Thymus (tissue), 11 donors: ENCODE results near the gene TPCN2. TPM values are rescaled to one million over a fixed set of nuclear protein-coding genes. Genes with fewer than 3 reads are reported as not detected.

Experiments
- DNase-seq, 9 donors: peaks; one replicate each; pipeline ENCODE4 v3.0.0-alpha.2; 2013; ENCODE audit warnings: low spot score in 9 of 9, low read depth in 6 of 9, missing footprints in 1 of 9
- H3K27ac ChIP-seq, 2 donors: one replicate each; pipeline ENCODE4 v1.5.1; 2013; ENCODE audit warnings: control low read depth in 1 of 2, low read depth in 1 of 2, low read length in 1 of 2, mild to moderate bottlenecking in 1 of 2, moderate library complexity in 1 of 2
- H3K27me3 ChIP-seq, 2 donors: one replicate each; pipeline ENCODE4 v1.5.1; 2013; ENCODE audit warnings: low read length in 1 of 2; ENCODE audit not compliant: control insufficient read depth in 2 of 2, insufficient read depth in 1 of 2
- H3K36me3 ChIP-seq, 2 donors: one replicate each; pipeline ENCODE4 v1.5.1; 2013; ENCODE audit warnings: low read length in 1 of 2, mild to moderate bottlenecking in 1 of 2, moderate library complexity in 1 of 2; ENCODE audit not compliant: control insufficient read depth in 2 of 2, insufficient read depth in 2 of 2
- H3K4me1 ChIP-seq, 2 donors: one replicate each; pipeline ENCODE4 v1.5.1; 2013; ENCODE audit warnings: low read length in 2 of 2; ENCODE audit not compliant: control insufficient read depth in 2 of 2, insufficient read depth in 2 of 2
- H3K4me3 ChIP-seq, 2 donors: one replicate each; pipeline ENCODE4 v1.5.1; 2013; ENCODE audit warnings: low read length in 2 of 2, control low read depth in 1 of 2, mild to moderate bottlenecking in 1 of 2
- H3K9me3 ChIP-seq, 2 donors: one replicate each; pipeline ENCODE4 v1.5.1; 2013; ENCODE audit warnings: low read length in 1 of 2, mild to moderate bottlenecking in 1 of 2; ENCODE audit not compliant: control insufficient read depth in 2 of 2, insufficient read depth in 1 of 2
- whole genome bisulfite sequencing: extraction: QIAGEN DNeasy Blood & Tissue Kit; methylation state at CpG from one replicate; pipeline ENCODE4 v1.1.7; 2013; 5-methylcytosine and 5-hydroxymethylcytosine counted together
- polyA plus RNA-seq: library from polyadenylated mRNA; stranded (reverse); fragments of 200-250 nt; gene quantifications from one replicate; pipeline ENCODE4 v1.2.3, GENCODE V29; 2013
- total RNA-seq: library from RNA; stranded (reverse); fragments of 120-200 nt; gene quantifications from one replicate; pipeline ENCODE4 v1.2.4, GENCODE V29; 2013
- donor health status: healthy.

The TPCN2 gene
- total and polyA plus RNA-seq, 2 donors, result 5.3 to 9.8 TPM

- Histone ChIP-seq H3K27me3 (no peaks in the 10 kb centered on the region), H3K4me3 (no peak overlapping the region), H3K36me3 (no peaks in the 10 kb centered on the region), H3K9me3 (peaks cover 0 to 3% of the 10 kb centered on the region in 2 donors), H3K4me1 (peaks cover 0 to 20% of the 10 kb centered on the region in 2 donors), H3K27ac (peak overlapping the region in 1 of 2 donors; percentile 53)
- WGBS, result 84% methylated on average over 27 of the region's 27 CpGs
- DNase-seq, result peak in 1 of 9 donors; percentile 13
Observed at GRCh38 chr11:69123593-69124545, 75.1 kb downstream of the TPCN2 start.

GRCh38 chr11:69125861-69126260, 77.1 kb downstream of the TPCN2 start:
- Histone ChIP-seq H3K27ac (no peak overlapping the region), H3K27me3 (no peaks in the 10 kb centered on the region), H3K36me3 (no peaks in the 10 kb centered on the region), H3K4me1 (peaks cover 0 to 20% of the 10 kb centered on the region in 2 donors), H3K4me3 (no peak overlapping the region), H3K9me3 (peaks cover 0 to 3% of the 10 kb centered on the region in 2 donors)
- DNase-seq, result no peak
- WGBS, result 95% methylated on average over 3 of the region's 3 CpGs

GRCh38 chr11:69126286-69126685, 77.6 kb downstream of the TPCN2 start:
- H3K4me1 ChIP-seq, result peaks cover 0 to 20% of the 10 kb centered on the region in 2 donors
- no peak overlapping the region for H3K27ac ChIP-seq
- no peak overlapping the region for H3K4me3 ChIP-seq
- no peak for DNase-seq
- no peaks in the 10 kb centered on the region for H3K27me3 ChIP-seq
- H3K36me3 ChIP-seq, result no peaks in the 10 kb centered on the region
- peaks cover 0 to 3% of the 10 kb centered on the region in 2 donors for H3K9me3 ChIP-seq
- WGBS, result 98% methylated on average over 12 of the region's 12 CpGs

- no peak overlapping the region for H3K27ac ChIP-seq
- 92% methylated on average over 26 of the region's 26 CpGs for WGBS
- peaks cover 0 to 19% of the 10 kb centered on the region in 2 donors for H3K4me1 ChIP-seq
Observed at GRCh38 chr11:69127081-69127850, 78.5 kb downstream of the TPCN2 start.

GRCh38 chr11:69127884-69128283, 79.2 kb downstream of the TPCN2 start:
- H3K4me1 ChIP-seq, result peaks cover 0 to 13% of the 10 kb centered on the region in 2 donors
- no peak overlapping the region for H3K27ac ChIP-seq
- no peaks in the 10 kb centered on the region for H3K36me3 ChIP-seq
- H3K9me3 ChIP-seq, result peaks cover 0 to 3% of the 10 kb centered on the region in 2 donors
- 97% methylated on average over 1 of the region's 1 CpG for WGBS
- H3K4me3 ChIP-seq, result no peak overlapping the region
- DNase-seq, result no peak
- H3K27me3 ChIP-seq, result no peaks in the 10 kb centered on the region

More at GRCh38 chr11:69127081-69127850, 78.5 kb downstream of the TPCN2 start:
- Histone ChIP-seq H3K9me3 (peaks cover 0 to 3% of the 10 kb centered on the region in 2 donors), H3K4me3 (no peak overlapping the region), H3K27me3 (no peaks in the 10 kb centered on the region), H3K36me3 (no peaks in the 10 kb centered on the region)
- DNase-seq, result no peak

- H3K4me1 ChIP-seq, result peaks cover 0 to under 1% of the 10 kb centered on the region in 2 donors
- no peaks in the 10 kb centered on the region for H3K36me3 ChIP-seq
- H3K27me3 ChIP-seq, result no peaks in the 10 kb centered on the region
- no peak overlapping the region for H3K4me3 ChIP-seq
- 97% methylated on average over 2 of the region's 2 CpGs for WGBS
- no peak for DNase-seq
- H3K9me3 ChIP-seq, result peaks cover 0 to 3% of the 10 kb centered on the region in 2 donors
- no peak overlapping the region for H3K27ac ChIP-seq
Observed at GRCh38 chr11:69129053-69129452, 80.3 kb downstream of the TPCN2 start.

GRCh38 chr11:69129647-69130046, 80.9 kb downstream of the TPCN2 start:
- Histone ChIP-seq H3K27ac (no peak overlapping the region), H3K27me3 (no peaks in the 10 kb centered on the region), H3K36me3 (no peaks in the 10 kb centered on the region), H3K4me3 (no peak overlapping the region), H3K4me1 (no peaks in the 10 kb centered on the region), H3K9me3 (peaks cover 0 to 3% of the 10 kb centered on the region in 2 donors)
- WGBS, result 96% methylated on average over 7 of the region's 7 CpGs
- DNase-seq, result no peak

- Histone ChIP-seq H3K27me3 (no peaks in the 10 kb centered on the region), H3K9me3 (peaks cover 0 to 3% of the 10 kb centered on the region in 2 donors), H3K4me3 (no peak overlapping the region), H3K27ac (no peak overlapping the region), H3K4me1 (no peaks in the 10 kb centered on the region), H3K36me3 (no peaks in the 10 kb centered on the region)
- DNase-seq, result no peak
- 74% methylated on average over 9 of the region's 9 CpGs for whole genome bisulfite sequencing
Observed at GRCh38 chr11:69130654-69131053, 81.9 kb downstream of the TPCN2 start.

- Histone ChIP-seq H3K36me3 (no peaks in the 10 kb centered on the region), H3K9me3 (peaks cover 0 to 3% of the 10 kb centered on the region in 2 donors), H3K27me3 (no peaks in the 10 kb centered on the region), H3K27ac (no peak overlapping the region), H3K4me3 (no peak overlapping the region), H3K4me1 (no peaks in the 10 kb centered on the region)
- WGBS, result 93% methylated on average over 11 of the region's 11 CpGs
- no peak for DNase-seq
Observed at GRCh38 chr11:69131121-69131566, 82.4 kb downstream of the TPCN2 start.
